ENCODE results near the gene SARM1. TPM values are rescaled to one million over a fixed set of nuclear protein-coding genes. Genes with fewer than 3 reads are reported as not detected.

Gene SARM1
- total and polyA plus RNA-seq, 2 of the 13 experiments (the other 11 are each of a cell fraction or from before 2014, with no cell fraction given): 0.73 to 0.86 TPM

DNA sequence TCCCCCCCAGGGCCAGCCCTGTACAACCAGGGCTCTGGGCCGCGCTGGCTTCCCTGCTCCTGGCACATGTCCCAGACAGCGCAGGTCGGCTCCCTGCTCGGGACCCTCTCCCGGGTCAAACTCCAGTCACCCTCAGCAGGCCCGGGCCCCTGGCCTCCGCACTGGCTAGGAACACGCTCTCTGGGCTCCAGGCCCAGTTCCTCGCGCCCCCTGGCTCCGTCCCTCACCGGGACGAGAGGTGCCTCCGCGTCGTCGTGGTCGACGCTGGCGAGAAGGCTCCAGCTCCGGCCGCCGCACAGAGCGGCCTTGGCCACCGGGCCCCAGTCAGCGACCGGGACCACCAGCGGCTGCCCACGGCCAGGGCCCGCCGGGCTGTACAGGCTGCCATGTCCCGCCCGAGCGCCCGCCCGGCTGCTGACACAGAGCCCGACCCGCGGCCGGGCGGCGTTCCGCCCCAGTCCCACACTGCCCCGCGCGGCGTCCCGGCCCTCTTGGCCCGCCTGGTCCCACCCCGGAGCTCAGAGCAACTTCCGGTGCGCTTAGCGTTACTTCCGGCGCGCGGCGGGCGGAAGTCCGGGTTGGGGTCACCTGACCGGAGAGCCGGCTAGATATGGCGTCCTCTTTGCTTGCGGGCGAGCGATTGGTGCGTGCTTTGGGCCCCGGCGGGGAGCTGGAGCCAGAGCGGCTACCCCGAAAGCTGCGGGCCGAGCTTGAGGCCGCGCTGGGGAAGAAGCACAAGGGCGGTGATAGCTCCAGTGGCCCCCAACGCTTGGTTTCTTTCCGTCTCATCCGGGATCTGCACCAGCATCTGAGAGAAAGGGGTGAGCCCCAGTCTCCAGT is 14.2 kb upstream of the SARM1 start, which contains the start of gene POLDIP2 (continued):
- TF ChIP-seq JUN (CRISPR knock-in tag; IDR thresholded peaks at IDR 0.05) (0 out of 2 replicates have a peak, but pooled peaks have one; percentile 51), KLF13 (CRISPR knock-in tag; IDR thresholded peaks at IDR 0.05) (no peak), ZNF33A (CRISPR knock-in tag; IDR thresholded peaks at IDR 0.05; ENCODE audit: borderline replicate concordance) (no peak), TP53 (CRISPR knock-in tag; conservative IDR thresholded peaks at IDR 0.05) (0 out of 2 replicates have a peak, but pooled peaks have one; percentile 58), POGZ (CRISPR knock-in tag; IDR thresholded peaks at IDR 0.05) (peak; percentile 75), ZSCAN30 (CRISPR knock-in tag; IDR thresholded peaks at IDR 0.05) (no peak), SKI (IDR thresholded peaks at IDR 0.05; ENCODE audit: partially characterized antibody) (peak; percentile 51), SIX4 (CRISPR knock-in tag; IDR thresholded peaks at IDR 0.05) (no peak), PHF8 (CRISPR knock-in tag; IDR thresholded peaks at IDR 0.05) (peak; percentile 77), TBP (CRISPR knock-in tag; IDR thresholded peaks at IDR 0.05) (no peak)
- TF ChIP-seq, protein P1, sequence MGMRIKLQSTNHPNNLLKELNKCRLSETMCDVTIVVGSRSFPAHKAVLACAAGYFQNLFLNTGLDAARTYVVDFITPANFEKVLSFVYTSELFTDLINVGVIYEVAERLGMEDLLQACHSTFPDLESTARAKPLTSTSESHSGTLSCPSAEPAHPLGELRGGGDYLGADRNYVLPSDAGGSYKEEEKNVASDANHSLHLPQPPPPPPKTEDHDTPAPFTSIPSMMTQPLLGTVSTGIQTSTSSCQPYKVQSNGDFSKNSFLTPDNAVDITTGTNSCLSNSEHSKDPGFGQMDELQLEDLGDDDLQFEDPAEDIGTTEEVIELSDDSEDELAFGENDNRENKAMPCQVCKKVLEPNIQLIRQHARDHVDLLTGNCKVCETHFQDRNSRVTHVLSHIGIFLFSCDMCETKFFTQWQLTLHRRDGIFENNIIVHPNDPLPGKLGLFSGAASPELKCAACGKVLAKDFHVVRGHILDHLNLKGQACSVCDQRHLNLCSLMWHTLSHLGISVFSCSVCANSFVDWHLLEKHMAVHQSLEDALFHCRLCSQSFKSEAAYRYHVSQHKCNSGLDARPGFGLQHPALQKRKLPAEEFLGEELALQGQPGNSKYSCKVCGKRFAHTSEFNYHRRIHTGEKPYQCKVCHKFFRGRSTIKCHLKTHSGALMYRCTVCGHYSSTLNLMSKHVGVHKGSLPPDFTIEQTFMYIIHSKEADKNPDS (CRISPR knock-in tag; IDR thresholded peaks at IDR 0.05): peak; percentile 61; the same call in 1 of the 2 replicates
- TF ChIP-seq, protein P2, sequence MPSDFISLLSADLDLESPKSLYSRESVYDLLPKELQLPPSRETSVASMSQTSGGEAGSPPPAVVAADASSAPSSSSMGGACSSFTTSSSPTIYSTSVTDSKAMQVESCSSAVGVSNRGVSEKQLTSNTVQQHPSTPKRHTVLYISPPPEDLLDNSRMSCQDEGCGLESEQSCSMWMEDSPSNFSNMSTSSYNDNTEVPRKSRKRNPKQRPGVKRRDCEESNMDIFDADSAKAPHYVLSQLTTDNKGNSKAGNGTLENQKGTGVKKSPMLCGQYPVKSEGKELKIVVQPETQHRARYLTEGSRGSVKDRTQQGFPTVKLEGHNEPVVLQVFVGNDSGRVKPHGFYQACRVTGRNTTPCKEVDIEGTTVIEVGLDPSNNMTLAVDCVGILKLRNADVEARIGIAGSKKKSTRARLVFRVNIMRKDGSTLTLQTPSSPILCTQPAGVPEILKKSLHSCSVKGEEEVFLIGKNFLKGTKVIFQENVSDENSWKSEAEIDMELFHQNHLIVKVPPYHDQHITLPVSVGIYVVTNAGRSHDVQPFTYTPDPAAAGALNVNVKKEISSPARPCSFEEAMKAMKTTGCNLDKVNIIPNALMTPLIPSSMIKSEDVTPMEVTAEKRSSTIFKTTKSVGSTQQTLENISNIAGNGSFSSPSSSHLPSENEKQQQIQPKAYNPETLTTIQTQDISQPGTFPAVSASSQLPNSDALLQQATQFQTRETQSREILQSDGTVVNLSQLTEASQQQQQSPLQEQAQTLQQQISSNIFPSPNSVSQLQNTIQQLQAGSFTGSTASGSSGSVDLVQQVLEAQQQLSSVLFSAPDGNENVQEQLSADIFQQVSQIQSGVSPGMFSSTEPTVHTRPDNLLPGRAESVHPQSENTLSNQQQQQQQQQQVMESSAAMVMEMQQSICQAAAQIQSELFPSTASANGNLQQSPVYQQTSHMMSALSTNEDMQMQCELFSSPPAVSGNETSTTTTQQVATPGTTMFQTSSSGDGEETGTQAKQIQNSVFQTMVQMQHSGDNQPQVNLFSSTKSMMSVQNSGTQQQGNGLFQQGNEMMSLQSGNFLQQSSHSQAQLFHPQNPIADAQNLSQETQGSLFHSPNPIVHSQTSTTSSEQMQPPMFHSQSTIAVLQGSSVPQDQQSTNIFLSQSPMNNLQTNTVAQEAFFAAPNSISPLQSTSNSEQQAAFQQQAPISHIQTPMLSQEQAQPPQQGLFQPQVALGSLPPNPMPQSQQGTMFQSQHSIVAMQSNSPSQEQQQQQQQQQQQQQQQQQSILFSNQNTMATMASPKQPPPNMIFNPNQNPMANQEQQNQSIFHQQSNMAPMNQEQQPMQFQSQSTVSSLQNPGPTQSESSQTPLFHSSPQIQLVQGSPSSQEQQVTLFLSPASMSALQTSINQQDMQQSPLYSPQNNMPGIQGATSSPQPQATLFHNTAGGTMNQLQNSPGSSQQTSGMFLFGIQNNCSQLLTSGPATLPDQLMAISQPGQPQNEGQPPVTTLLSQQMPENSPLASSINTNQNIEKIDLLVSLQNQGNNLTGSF (CRISPR knock-in tag; IDR thresholded peaks at IDR 0.05): 0 out of 2 replicates have a peak, but pooled peaks have one; percentile 34
- TF ChIP-seq, protein P3, sequence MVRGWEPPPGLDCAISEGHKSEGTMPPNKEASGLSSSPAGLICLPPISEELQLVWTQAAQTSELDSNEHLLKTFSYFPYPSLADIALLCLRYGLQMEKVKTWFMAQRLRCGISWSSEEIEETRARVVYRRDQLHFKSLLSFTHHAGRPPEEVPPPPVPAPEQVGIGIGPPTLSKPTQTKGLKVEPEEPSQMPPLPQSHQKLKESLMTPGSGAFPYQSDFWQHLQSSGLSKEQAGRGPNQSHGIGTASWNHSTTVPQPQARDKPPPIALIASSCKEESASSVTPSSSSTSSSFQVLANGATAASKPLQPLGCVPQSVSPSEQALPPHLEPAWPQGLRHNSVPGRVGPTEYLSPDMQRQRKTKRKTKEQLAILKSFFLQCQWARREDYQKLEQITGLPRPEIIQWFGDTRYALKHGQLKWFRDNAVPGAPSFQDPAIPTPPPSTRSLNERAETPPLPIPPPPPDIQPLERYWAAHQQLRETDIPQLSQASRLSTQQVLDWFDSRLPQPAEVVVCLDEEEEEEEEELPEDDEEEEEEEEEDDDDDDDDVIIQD (CRISPR knock-in tag; IDR thresholded peaks at IDR 0.05; ENCODE audit: low read depth): no peak
- TF ChIP-seq, protein P4, sequence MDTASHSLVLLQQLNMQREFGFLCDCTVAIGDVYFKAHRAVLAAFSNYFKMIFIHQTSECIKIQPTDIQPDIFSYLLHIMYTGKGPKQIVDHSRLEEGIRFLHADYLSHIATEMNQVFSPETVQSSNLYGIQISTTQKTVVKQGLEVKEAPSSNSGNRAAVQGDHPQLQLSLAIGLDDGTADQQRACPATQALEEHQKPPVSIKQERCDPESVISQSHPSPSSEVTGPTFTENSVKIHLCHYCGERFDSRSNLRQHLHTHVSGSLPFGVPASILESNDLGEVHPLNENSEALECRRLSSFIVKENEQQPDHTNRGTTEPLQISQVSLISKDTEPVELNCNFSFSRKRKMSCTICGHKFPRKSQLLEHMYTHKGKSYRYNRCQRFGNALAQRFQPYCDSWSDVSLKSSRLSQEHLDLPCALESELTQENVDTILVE (CRISPR knock-in tag; IDR thresholded peaks at IDR 0.05): peak; percentile 83
- TF ChIP-seq, protein P5, sequence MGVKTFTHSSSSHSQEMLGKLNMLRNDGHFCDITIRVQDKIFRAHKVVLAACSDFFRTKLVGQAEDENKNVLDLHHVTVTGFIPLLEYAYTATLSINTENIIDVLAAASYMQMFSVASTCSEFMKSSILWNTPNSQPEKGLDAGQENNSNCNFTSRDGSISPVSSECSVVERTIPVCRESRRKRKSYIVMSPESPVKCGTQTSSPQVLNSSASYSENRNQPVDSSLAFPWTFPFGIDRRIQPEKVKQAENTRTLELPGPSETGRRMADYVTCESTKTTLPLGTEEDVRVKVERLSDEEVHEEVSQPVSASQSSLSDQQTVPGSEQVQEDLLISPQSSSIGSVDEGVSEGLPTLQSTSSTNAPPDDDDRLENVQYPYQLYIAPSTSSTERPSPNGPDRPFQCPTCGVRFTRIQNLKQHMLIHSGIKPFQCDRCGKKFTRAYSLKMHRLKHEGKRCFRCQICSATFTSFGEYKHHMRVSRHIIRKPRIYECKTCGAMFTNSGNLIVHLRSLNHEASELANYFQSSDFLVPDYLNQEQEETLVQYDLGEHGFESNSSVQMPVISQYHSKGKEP (CRISPR knock-in tag; IDR thresholded peaks at IDR 0.05): no peak
